Left cardiac atrium (tissue), 4 donors: ENCODE data around the gene FAM124A. TPM values are rescaled to one million over a fixed set of nuclear protein-coding genes. Genes with fewer than 3 reads are reported as not detected.
"Not testable (repeated sequence)": the region's sequence is repeated elsewhere in the genome, so short reads cannot be mapped to it uniquely, and the experiment has no call there.

ENCODE experiments used
- ATAC-seq, 2 donors: fragments of 200-7000 bp; cut with Tn5 transposase; one replicate each; pipeline ENCODE4 v1.9.1; 2020; ENCODE audit warnings: mild to moderate bottlenecking in 2 of 2, moderate library complexity in 2 of 2
- DNase-seq: peaks from one replicate; pipeline ENCODE4 v3.0.0-alpha.2; 2020
- intact Hi-C, 2 donors: fragments of 100-400 bp; cut with DNase I; formaldehyde crosslinking; loops; one replicate each; pipeline versions ENCODE4 v1.14.1 to v1.15.1; 2022 to 2023
- total RNA-seq, 2 donors: library from RNA; stranded (reverse); fragmentation: NEBNext Ultra II Directional; extraction: Animal tissue kit (Norgen Biotek cat#: 25700); gene quantifications; one replicate each; pipeline ENCODE4 v1.2.1, GENCODE V29; 2021
- donor health status: DM: no; HTN: yes; CAD: no.
- donor health status: DM: no; HTN: yes; CAD: no; lungs with severe emphysema.
- donor health status: DM: yes; HTN: yes; CAD: no.
- donor health status: Dilated cardiomyopathy.

The FAM124A gene
- total RNA-seq, 2 donors from 2014 or later = 5.9 to 10.0 TPM

GRCh38 chr13:51283371-51283770 lies 61.2 kb downstream of the FAM124A start:
- DNase-seq (no peak), ATAC-seq (no peak)
- intact Hi-C loops = no loop called here

- ATAC-seq = no peak
- intact Hi-C loops = no loop called here
- no peak for DNase-seq
Measured at GRCh38 chr13:51284339-51284738, 62.1 kb downstream of the FAM124A start.

- ATAC-seq (peak; percentile 85 to 90), DNase-seq (peak; percentile 86)
- intact Hi-C loops = loop anchor here (2.0 to 5.0 kb wide), 4 partner anchors 64 to 159 kb away; partner anchors contain the start of gene FAM124A (in 1 of the 2)
Measured at GRCh38 chr13:51286135-51287002, 64.2 kb downstream of the FAM124A start.

- no peak for ATAC-seq
- DNase-seq = no peak
- intact Hi-C loops = loop anchor here (2.0 to 5.0 kb wide), 4 partner anchors 65 to 160 kb away; partner anchors contain the start of gene FAM124A (in 1 of the 2)
Measured at GRCh38 chr13:51287758-51288157, 65.6 kb downstream of the FAM124A start.

- not testable (repeated sequence) for ATAC-seq, DNase-seq
- intact Hi-C loops = loop anchor here (5.0 kb wide), 3 partner anchors 66 to 161 kb away; partner anchors contain the start of gene FAM124A (in 1 of the 2)
Measured at GRCh38 chr13:51288254-51288653, 66.1 kb downstream of the FAM124A start.

- DNase-seq (no peak), ATAC-seq (peak; percentile 60 to 96)
- intact Hi-C loops = no loop called here
Measured at GRCh38 chr13:51291341-51291740, 69.1 kb downstream of the FAM124A start.

GRCh38 chr13:51292000-51292565 lies 69.9 kb downstream of the FAM124A start:
- intact Hi-C loops = no loop called here
- DNase-seq (no peak), ATAC-seq (peak; percentile 38 to 40)

- no peak for DNase-seq
- intact Hi-C loops = no loop called here
- ATAC-seq = no peak
Measured at GRCh38 chr13:51297556-51297955, 75.4 kb downstream of the FAM124A start.

- DNase-seq (no peak), ATAC-seq (no peak)
- intact Hi-C loops = no loop called here
Measured at GRCh38 chr13:51298812-51299211, 76.6 kb downstream of the FAM124A start.

GRCh38 chr13:51303063-51303552 lies 80.9 kb downstream of the FAM124A start:
- DNase-seq (no peak), ATAC-seq (no peak)
- intact Hi-C loops = no loop called here

GRCh38 chr13:51303882-51304281 lies 81.7 kb downstream of the FAM124A start:
- DNase-seq (no peak), ATAC-seq (no peak)
- intact Hi-C loops = no loop called here

GRCh38 chr13:51305271-51305967 lies 83.2 kb downstream of the FAM124A start:
- intact Hi-C loops = no loop called here
- ATAC-seq (no peak), DNase-seq (no peak)

GRCh38 chr13:51308781-51309180 lies 86.6 kb downstream of the FAM124A start:
- no peak for DNase-seq
- ATAC-seq = no peak
- intact Hi-C loops = no loop called here

GRCh38 chr13:51311231-51311630 lies 89.0 kb downstream of the FAM124A start:
- ATAC-seq (no peak), DNase-seq (no peak)
- intact Hi-C loops = no loop called here

GRCh38 chr13:51311957-51312520 lies 89.8 kb downstream of the FAM124A start:
- no peak for DNase-seq
- no peak for ATAC-seq
- intact Hi-C loops = no loop called here

GRCh38 chr13:51313619-51314018 lies 91.4 kb downstream of the FAM124A start:
- DNase-seq = no peak
- intact Hi-C loops = no loop called here
- ATAC-seq = peak; percentile 58 to 82

GRCh38 chr13:51317262-51317661 lies 95.1 kb downstream of the FAM124A start:
- ATAC-seq (no peak), DNase-seq (no peak)
- intact Hi-C loops = no loop called here

- intact Hi-C loops = no loop called here
- ATAC-seq (no peak), DNase-seq (no peak)
Measured at GRCh38 chr13:51318015-51318414, 95.8 kb downstream of the FAM124A start.

- no peak for DNase-seq
- intact Hi-C loops = no loop called here
- no peak for ATAC-seq
Measured at GRCh38 chr13:51318876-51319275, 96.7 kb downstream of the FAM124A start.
